NCI-H1092 (cell line): ENCODE measurements around the gene PCDH20.
"Not testable (repeated sequence)": the region's sequence is repeated elsewhere in the genome, so short reads cannot be mapped to it uniquely, and the experiment has no call there.

Experiments
- DNase-seq: peaks from one replicate; lab custom pipeline; 2025; lab: John Stamatoyannopoulos, UW

The PCDH20 gene

DNA sequence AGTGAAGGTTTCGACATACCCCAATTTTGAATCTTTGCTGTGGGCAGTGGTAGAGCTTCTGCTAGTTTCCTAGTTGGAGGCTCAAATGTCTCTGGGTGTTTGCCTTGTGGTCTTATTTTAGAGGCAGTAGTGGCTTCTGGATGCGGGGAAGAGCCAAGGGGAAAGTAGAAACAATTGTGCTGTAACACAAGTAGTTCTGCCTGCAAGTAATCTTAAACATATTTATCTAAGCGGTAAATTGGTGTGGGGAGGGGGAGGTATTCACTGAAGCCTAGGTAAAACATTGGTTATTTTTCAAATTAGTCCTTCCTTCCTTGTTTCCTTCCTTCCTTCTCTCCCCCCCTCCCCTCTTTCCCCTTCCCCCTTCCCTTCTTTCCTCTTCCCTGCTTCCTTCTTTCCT lies at the start of gene PCDH20:
PCDH20 (minus strand) TSS at position 101 of the 400 bp plus-strand sequence. CDS start 691 bp downstream, outside the sequence.
- DNase-seq: no peak

- DNase-seq: no peak
These were observed 47.4 kb upstream of the PCDH20 start for GRCh38 chr13:61463024-61463423.

GRCh38 chr13:61453121-61453520 lies 37.5 kb upstream of the PCDH20 start:
- DNase-seq: no peak

GRCh38 chr13:61432029-61432428 lies 16.4 kb upstream of the PCDH20 start:
- no peak for DNase-seq

- no peak for DNase-seq
These were observed 8.3 kb upstream of the PCDH20 start for GRCh38 chr13:61423915-61424314.

GRCh38 chr13:61417086-61417570 lies 1.5 kb upstream of the PCDH20 start:
- DNase-seq: no peak

DNA sequence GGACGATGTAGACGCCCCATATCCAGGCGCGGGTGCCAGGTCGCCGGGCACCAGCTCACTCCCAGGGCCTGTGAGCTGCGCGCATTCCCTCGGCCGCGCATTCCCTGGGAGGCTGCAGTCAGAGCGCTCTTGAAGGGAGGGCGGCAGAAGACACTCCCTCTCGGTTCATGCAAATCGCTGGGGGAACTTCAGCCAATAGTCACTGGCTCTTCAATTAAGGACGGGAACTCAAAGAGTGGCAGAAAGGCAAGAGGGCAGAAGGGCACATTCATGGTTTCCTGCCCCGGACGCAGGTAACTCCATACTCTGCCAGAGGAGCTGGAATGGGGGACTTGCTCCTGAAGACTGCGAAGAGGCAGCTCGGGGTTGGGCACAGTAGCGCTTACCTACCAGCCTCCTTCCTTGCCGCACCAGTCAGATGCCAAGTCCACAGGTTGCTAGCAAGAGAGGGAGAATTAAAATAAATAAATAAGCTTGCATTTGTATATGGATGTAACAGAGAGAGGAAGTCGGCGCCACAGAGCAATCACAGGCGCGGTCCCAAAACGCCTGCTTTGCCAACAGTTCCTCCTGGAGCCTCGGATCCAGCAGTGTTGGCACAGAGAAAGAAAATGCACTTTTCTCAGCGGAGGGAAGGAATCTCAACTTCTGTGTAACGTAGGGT lies 459 bp downstream of the PCDH20 start:
- peak; percentile 29 for DNase-seq

GRCh38 chr13:61414686-61415057 lies 977 bp downstream of the PCDH20 start:
- no peak for DNase-seq

DNA sequence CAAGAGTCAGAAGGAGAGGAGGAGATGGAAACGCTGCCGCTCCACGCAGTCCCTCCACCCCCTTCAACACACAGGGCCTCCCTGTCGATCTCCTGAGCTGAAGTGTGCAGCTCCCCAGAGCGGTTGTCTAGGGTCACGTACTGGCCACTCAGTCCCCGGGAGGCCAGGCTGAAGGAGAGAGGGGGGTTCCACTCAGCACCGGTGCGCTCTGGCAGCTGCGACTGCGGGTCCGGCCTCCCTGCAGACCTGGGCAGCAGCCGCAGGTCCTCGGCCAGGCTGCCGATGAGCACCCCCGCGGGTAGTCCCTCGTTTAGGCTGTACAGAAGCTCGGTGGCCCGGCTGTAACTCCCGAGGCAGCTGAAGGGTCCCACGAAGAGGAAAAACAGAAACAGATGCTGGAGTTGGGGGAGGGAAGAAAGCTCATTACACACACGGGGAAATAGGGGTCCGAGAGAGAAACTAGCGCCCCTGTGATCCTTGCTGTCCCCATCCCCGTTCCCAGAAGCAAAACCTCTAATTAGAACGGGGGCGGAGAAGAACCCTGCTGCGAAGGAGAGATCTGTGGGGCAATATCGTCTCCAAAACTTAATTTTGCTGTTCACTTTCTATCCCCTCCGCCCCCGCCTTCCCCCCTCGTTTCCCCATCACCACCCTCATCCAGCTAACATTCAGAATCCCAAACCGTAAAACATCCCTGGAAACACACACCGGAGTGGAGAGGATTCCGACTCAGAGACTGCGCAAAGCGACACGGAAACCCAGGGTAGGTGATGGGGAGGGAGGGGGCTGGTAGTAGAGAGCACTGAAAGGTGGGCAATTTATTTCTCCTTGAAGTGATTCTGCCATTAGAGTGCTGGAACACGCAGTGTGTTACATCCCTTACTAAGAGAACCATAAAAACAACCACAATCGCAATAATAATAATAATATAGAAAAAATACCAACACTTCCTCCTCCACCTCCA lies 1.8 kb downstream of the PCDH20 start:
- no peak for DNase-seq

- DNase-seq: peak; percentile 4
These were observed 4.9 kb downstream of the PCDH20 start for GRCh38 chr13:61410669-61411297.

- no peak for DNase-seq
These were observed 5.4 kb downstream of the PCDH20 start for GRCh38 chr13:61410266-61410665.

DNA sequence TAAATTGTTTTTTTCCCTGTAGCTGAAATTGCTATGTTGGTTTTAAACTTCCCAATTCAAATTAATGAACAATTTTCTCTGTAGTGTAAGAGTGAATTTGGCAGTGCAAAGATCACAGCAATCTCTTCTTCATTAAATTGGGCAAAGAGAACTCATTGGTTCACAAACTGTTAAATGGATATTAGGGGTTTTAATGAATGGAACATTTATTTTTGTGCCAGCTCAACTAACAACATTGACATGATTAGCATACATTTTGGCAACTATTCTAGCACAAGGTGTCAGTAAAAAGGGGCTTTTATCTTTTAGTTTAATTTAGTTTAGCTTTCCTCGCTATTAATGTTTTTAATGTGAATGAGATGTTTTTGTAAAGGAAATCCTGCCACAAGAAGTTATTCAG lies 7.1 kb downstream of the PCDH20 start:
- DNase-seq: no peak

DNA sequence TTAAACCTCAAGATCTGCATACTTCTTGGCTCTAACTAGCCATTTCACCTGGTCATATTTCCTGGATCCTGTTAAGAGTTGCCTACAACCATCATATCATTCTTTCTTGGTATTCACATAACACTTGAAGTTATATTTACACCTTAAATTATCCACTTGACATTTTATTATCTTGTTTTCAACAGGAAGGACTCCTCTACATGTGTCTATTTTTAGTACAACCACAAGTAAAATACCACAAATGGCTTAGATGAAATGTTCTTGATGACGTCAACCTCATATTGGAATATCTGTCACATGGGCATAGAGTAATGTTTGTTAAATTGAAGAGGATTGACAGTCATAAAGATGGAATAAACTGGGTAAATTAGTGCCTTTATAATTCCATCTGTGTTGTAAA lies 9.4 kb downstream of the PCDH20 start:
- DNase-seq: no peak

GRCh38 chr13:61396121-61396520 lies 19.5 kb downstream of the PCDH20 start:
- DNase-seq: no peak

DNA sequence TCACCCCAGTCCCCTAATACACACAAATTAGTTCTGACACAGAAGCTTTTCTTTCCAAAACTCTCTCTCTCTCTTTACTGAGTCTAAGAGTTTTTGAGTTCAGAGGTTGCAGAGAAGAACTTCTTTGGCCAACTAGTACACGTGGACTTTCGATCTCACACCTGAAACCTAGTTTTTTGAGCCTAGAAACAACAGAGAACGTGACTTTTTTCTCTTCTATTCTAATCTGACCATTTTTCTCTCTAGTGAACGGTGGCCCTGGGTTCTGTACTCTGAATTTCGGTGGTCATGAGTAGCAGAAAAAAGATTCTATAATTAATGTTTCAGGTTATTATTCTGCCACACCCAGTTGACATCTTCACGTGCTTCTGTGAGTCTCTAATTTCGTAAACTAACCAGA lies 24.2 kb downstream of the PCDH20 start:
- no peak for DNase-seq

DNA sequence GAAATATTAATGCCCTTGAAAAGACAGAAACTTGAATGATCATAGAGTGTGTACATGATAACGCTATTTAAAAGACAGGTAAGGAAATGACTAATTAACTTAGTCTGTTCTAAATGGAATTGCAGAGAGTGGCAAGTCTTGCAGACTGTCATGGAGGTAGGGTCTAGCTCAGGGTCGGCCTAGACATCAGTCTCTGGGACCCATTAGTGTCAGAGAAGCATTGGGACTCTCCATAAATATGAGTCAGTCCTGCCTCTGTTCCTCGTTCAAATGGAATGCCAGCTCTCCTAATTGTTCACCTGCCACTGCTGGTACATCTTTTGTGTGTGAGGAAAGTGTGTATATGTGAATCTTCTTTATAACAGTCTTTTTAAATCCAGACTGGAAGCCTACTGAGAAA lies 28.0 kb downstream of the PCDH20 start:
- no peak for DNase-seq

DNA sequence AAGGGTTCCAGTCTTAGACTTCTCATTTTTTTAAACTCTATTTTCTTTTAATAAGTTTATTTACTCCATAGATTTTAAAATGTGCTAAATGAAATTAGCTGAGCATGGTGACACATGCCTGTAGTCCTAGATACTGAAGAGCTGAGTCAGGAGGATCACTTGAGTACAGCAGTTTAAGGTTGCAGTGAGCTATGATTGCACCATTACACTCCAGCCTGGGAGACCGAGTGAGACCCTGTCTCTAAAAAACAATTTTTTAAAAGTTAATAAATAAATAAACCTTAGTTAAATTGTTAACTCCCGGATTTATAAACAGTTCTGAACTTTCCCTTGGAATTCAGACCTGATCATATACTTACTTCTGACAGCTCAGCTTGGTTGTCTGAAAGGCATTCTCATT lies 32.5 kb downstream of the PCDH20 start:
- no peak for DNase-seq

- DNase-seq: no peak
These were observed 45.1 kb downstream of the PCDH20 start for GRCh38 chr13:61370520-61370919.

DNA sequence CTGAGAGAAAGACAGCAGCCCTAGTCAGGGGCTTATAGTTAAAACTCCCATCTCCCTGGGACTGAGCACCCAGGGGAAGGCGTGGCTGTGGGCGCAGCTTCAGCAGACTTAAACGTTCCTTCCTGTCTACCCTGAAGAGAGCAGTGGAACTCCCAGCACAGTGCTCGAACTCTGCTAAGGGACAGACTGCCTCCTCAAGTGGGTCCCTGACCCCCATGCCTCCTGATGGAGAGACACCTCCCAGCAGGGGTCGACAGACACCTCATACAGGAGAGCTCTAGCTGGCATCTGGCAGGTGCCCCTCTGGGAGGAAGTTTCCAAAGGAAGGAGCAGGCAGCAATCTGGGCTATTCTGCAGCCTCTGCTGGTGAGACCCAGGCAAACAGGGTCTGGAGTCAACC lies 51.0 kb downstream of the PCDH20 start:
- not testable (repeated sequence) for DNase-seq

DNA sequence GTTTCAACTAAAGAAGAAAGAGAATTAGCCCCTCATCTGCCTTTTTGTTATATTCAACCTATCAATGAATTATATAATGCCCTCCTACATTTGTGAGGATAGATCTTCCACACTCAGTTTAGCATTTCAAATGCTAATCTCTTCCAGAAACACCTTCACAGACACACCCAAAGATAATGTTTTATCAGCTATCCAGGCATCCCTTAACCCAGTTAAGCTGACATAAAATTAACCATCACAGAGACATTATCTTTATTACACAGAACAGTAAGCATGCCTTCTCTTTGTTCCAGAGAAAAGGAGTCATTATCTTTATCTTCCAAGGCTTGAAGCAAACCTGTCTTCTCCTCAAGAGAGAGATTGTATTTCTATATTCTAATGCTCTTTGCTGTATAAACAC lies 53.1 kb downstream of the PCDH20 start:
- DNase-seq: no peak
